ENCODE measurements around the gene FUT7. TPM values are rescaled to one million over a fixed set of nuclear protein-coding genes. Genes with fewer than 3 reads are reported as not detected.
A peak's percentile ranks its signal among the peaks of the same experiment; 100 is the strongest.

FUT7 gene
- total and polyA plus RNA-seq, 2 donors from 2014 or later: 0.60 TPM; not detected in 1

DNA sequence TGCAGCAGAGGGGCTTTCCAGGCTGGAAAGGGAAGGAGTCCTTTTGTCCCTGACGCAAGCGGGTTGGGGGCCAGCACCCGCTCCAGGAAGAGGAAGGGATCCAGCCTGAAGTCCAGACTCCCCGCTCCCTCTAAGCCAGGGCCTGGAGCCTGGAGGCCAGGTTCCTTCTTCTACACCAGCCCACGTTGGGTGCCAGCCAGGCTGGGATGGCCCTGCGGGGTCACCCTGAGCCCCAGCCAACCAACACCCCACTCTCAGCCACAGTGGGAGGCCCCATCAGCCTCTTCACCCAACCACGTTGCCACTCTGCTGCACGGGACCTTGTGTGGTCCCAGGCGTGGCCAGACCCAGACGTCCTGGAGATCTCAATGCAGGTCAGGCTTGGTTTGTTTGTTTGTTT is 970 bp upstream of the FUT7 start:
- Histone ChIP-seq H3K27ac (ENCODE audit: low read depth in 2 of 2, low read length in 2 of 2) (no peak overlapping the region), H3K9ac (ENCODE audit: low read length in 3 of 3) (no peak overlapping the region), H3K4me1 (ENCODE audit: control insufficient read depth in 2 of 3, insufficient read depth in 2 of 3, low read depth in 1 of 3, low read length in 3 of 3) (peaks cover 0 to 20% (median 10%) of the 10 kb centered on the region in 3 donors), H3K27me3 (ENCODE audit: control insufficient read depth, insufficient read depth, low read length) (no peaks in the 10 kb centered on the region), H3K36me3 (ENCODE audit: control insufficient read depth in 2 of 3, insufficient read depth in 3 of 3, low read length in 3 of 3) (no peaks in the 10 kb centered on the region), H3K9me3 (ENCODE audit: control insufficient read depth in 2 of 3, insufficient read depth in 1 of 3, low read length in 3 of 3) (no peaks in the 10 kb centered on the region), H3K4me3 (ENCODE audit: low read length in 3 of 3) (no peak overlapping the region)
- intact Hi-C loops (cut with DNase I): loop anchor here (10.0 kb wide), 1 partner anchor 248 kb away; no protein-coding TSS in a partner anchor
- TF ChIP-seq, protein P1, sequence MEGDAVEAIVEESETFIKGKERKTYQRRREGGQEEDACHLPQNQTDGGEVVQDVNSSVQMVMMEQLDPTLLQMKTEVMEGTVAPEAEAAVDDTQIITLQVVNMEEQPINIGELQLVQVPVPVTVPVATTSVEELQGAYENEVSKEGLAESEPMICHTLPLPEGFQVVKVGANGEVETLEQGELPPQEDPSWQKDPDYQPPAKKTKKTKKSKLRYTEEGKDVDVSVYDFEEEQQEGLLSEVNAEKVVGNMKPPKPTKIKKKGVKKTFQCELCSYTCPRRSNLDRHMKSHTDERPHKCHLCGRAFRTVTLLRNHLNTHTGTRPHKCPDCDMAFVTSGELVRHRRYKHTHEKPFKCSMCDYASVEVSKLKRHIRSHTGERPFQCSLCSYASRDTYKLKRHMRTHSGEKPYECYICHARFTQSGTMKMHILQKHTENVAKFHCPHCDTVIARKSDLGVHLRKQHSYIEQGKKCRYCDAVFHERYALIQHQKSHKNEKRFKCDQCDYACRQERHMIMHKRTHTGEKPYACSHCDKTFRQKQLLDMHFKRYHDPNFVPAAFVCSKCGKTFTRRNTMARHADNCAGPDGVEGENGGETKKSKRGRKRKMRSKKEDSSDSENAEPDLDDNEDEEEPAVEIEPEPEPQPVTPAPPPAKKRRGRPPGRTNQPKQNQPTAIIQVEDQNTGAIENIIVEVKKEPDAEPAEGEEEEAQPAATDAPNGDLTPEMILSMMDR (IDR thresholded peaks at IDR 0.05; ENCODE audit: borderline replicate concordance, extremely low read depth, insufficient read depth): no peak
- DNase-seq: no peak
- no peak for FAIRE-seq

DNA sequence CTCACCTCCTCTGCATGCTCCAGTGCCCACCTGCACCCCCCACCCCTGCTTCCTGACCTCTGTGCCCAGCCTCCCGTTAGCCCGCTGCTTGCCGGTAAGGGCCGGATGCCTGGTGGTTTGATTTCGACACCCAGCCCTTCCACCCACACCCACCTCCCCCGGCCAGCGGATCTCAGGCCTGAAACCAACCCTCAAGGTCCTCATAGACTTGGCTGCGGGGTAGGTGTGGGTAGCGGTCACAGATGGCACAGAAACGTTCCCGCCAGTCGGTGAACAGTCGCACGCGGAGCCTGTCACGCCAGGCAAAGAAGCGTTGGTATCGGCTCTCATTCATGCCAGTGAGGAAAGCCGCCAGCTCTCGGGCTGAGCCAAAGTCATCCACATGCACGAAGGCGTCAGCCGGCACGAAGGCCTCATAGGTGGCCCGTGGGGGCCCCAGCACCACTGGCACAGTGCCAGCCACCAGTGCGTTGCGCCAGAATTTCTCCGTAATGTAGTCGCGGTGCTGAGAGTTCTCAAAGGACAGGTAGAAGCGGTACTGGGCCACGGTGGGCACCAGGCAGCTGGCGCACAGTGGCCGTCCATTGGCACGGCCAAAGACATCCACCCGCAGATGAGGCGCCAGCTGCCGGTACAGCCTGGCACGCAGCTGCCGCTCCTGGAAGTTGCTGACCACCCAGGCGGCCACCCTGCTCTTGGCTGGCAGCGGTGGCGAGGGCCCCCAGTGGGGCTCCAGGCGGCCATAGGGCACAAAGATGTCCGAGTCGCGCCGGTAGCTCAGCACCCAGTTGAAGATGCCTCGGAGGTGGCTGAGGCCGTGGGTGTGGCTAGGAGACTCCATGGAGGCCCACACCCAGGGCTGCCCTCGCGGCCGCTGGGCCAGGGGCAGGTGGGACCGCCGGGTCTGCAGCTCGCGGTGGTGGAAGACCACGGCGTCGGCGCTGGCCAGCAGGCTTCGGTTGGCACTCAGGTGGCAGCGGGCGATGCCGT is 1.1 kb downstream of the FUT7 start:
- H3K27me3 ChIP-seq (ENCODE audit: control insufficient read depth, insufficient read depth, low read length): no peaks in the 10 kb centered on the region
- FAIRE-seq: no peak
- H3K4me3 ChIP-seq (ENCODE audit: low read length in 3 of 3): no peak overlapping the region
- H3K36me3 ChIP-seq (ENCODE audit: control insufficient read depth in 2 of 3, insufficient read depth in 3 of 3, low read length in 3 of 3): no peaks in the 10 kb centered on the region
- H3K9ac ChIP-seq (ENCODE audit: low read length in 3 of 3): no peak overlapping the region
- DNase-seq: peak in 3 of 5 donors; percentile 50 to 70 (median 60)
- TF ChIP-seq, protein P1 (IDR thresholded peaks at IDR 0.05; ENCODE audit: borderline replicate concordance, extremely low read depth, insufficient read depth): no peak
- intact Hi-C loops (cut with DNase I): loop anchor here (10.0 kb wide), 1 partner anchor 246 kb away; no protein-coding TSS in a partner anchor
- H3K4me1 ChIP-seq (ENCODE audit: control insufficient read depth in 2 of 3, insufficient read depth in 2 of 3, low read depth in 1 of 3, low read length in 3 of 3): peaks cover 0 to 37% (median 20%) of the 10 kb centered on the region in 3 donors
- no peak overlapping the region for H3K27ac ChIP-seq (ENCODE audit: low read depth in 2 of 2, low read length in 2 of 2)
- no peaks in the 10 kb centered on the region for H3K9me3 ChIP-seq (ENCODE audit: control insufficient read depth in 2 of 3, insufficient read depth in 1 of 3, low read length in 3 of 3)

- FAIRE-seq (no peak), DNase-seq (no peak)
- H3K4me3 ChIP-seq (ENCODE audit: low read length in 3 of 3): no peak overlapping the region
- intact Hi-C loops (cut with DNase I): loop anchor here (10.0 kb wide), 1 partner anchor 245 kb away; no protein-coding TSS in a partner anchor
- TF ChIP-seq, protein P1 (IDR thresholded peaks at IDR 0.05; ENCODE audit: borderline replicate concordance, extremely low read depth, insufficient read depth): no peak
- peaks cover 0 to 40% (median 20%) of the 10 kb centered on the region in 3 donors for H3K4me1 ChIP-seq (ENCODE audit: control insufficient read depth in 2 of 3, insufficient read depth in 2 of 3, low read depth in 1 of 3, low read length in 3 of 3)
- H3K9me3 ChIP-seq (ENCODE audit: control insufficient read depth in 2 of 3, insufficient read depth in 1 of 3, low read length in 3 of 3): no peaks in the 10 kb centered on the region
- no peak overlapping the region for H3K27ac ChIP-seq (ENCODE audit: low read depth in 2 of 2, low read length in 2 of 2)
- no peak overlapping the region for H3K9ac ChIP-seq (ENCODE audit: low read length in 3 of 3)
- H3K27me3 ChIP-seq (ENCODE audit: control insufficient read depth, insufficient read depth, low read length): no peaks in the 10 kb centered on the region
- H3K36me3 ChIP-seq (ENCODE audit: control insufficient read depth in 2 of 3, insufficient read depth in 3 of 3, low read length in 3 of 3): no peaks in the 10 kb centered on the region
Observed at GRCh38 chr9:137030006-137030405, 1.9 kb downstream of the FUT7 start.
